Upper lobe of right lung (tissue), 1 donor: ENCODE results near the gene KITLG. TPM values are rescaled to one million over a fixed set of nuclear protein-coding genes. Genes with fewer than 3 reads are reported as not detected.
"Not testable (repeated sequence)": the region's sequence is repeated elsewhere in the genome, so short reads cannot be mapped to it uniquely, and the experiment has no call there.

Experiments
- ATAC-seq: fragments of 200-7000 bp; cut with Tn5 transposase; one replicate; pipeline ENCODE4 v1.9.1; 2020; ENCODE audit warnings: mild to moderate bottlenecking, moderate library complexity
- DNase-seq: peaks from one replicate; pipeline ENCODE4 v3.0.0-alpha.2; 2020
- H3K27ac ChIP-seq: fragments of 200-600 bp; one replicate; pipeline ENCODE4 v1.8.0; 2022
- H3K27me3 ChIP-seq: fragments of 200-600 bp; one replicate; pipeline ENCODE4 v1.8.0; 2022; ENCODE audit warnings: mild to moderate bottlenecking
- H3K36me3 ChIP-seq: fragments of 200-600 bp; one replicate; pipeline ENCODE4 v1.8.0; 2022
- H3K4me1 ChIP-seq: fragments of 200-600 bp; one replicate; pipeline ENCODE4 v1.8.0; 2022
- H3K4me3 ChIP-seq: fragments of 200-600 bp; one replicate; pipeline ENCODE4 v1.8.0; 2022; ENCODE audit warnings: mild to moderate bottlenecking
- H3K9me3 ChIP-seq: fragments of 200-600 bp; one replicate; pipeline ENCODE4 v1.8.0; 2022
- CTCF ChIP-seq: fragments of 200-600 bp; IDR thresholded peaks from one replicate; pipeline ENCODE4 v1.8.0; 2022; ENCODE audit warnings: antibody characterized with exemption
- intact Hi-C: fragments of 100-400 bp; cut with DNase I; formaldehyde crosslinking; loops from one replicate; pipeline ENCODE4 v1.11.0; 2022
- total RNA-seq: library from RNA; stranded (reverse); fragmentation: NEBNext Ultra II Directional; extraction: Animal tissue kit (Norgen Biotek cat#: 25700); gene quantifications from one replicate; pipeline ENCODE4 v1.2.1, GENCODE V29; 2021
- donor health status: DM: no; HTN: yes; CAD: no; lungs with severe emphysema.

Gene KITLG
- total RNA-seq, 1 donor from 2014 or later = 68.1 TPM

GRCh38 chr12:88472775-88473174 is 107.5 kb downstream of the KITLG start:
- no peak for TF ChIP-seq CTCF
- no peak overlapping the region for H3K4me3 ChIP-seq
- DNase-seq = no peak
- intact Hi-C loops = no loop called here
- no peak for ATAC-seq
- H3K27ac ChIP-seq = no peak overlapping the region
- no peaks in the 10 kb centered on the region for H3K27me3 ChIP-seq
- no peaks in the 10 kb centered on the region for H3K9me3 ChIP-seq
- no peaks in the 10 kb centered on the region for H3K36me3 ChIP-seq
- H3K4me1 ChIP-seq = peaks cover 8% of the 10 kb centered on the region

- H3K27ac ChIP-seq = no peak overlapping the region
- intact Hi-C loops = no loop called here
- H3K36me3 ChIP-seq = no peaks in the 10 kb centered on the region
- no peaks in the 10 kb centered on the region for H3K27me3 ChIP-seq
- DNase-seq = no peak
- no peaks in the 10 kb centered on the region for H3K9me3 ChIP-seq
- peaks cover 8% of the 10 kb centered on the region for H3K4me1 ChIP-seq
- no peak overlapping the region for H3K4me3 ChIP-seq
- no peak for ATAC-seq
- TF ChIP-seq CTCF = no peak
Observed at GRCh38 chr12:88472248-88472647, 108.0 kb downstream of the KITLG start.

GRCh38 chr12:88471331-88472045 is 108.8 kb downstream of the KITLG start:
- peaks cover 8% of the 10 kb centered on the region for H3K4me1 ChIP-seq
- no peaks in the 10 kb centered on the region for H3K27me3 ChIP-seq
- no peak for TF ChIP-seq CTCF
- ATAC-seq (no peak), DNase-seq (no peak)
- H3K4me3 ChIP-seq = no peak overlapping the region
- intact Hi-C loops = no loop called here
- H3K27ac ChIP-seq = no peak overlapping the region
- no peaks in the 10 kb centered on the region for H3K9me3 ChIP-seq
- H3K36me3 ChIP-seq = no peaks in the 10 kb centered on the region

- Histone ChIP-seq H3K36me3 (no peaks in the 10 kb centered on the region), H3K27ac (no peak overlapping the region), H3K27me3 (no peaks in the 10 kb centered on the region), H3K9me3 (no peaks in the 10 kb centered on the region), H3K4me3 (no peak overlapping the region), H3K4me1 (peaks cover 8% of the 10 kb centered on the region)
- no peak for TF ChIP-seq CTCF
- intact Hi-C loops = no loop called here
- DNase-seq (no peak), ATAC-seq (no peak)
Observed at GRCh38 chr12:88469154-88469553, 111.1 kb downstream of the KITLG start.

- TF ChIP-seq CTCF = no peak
- DNase-seq (no peak), ATAC-seq (no peak)
- intact Hi-C loops = no loop called here
- no peaks in the 10 kb centered on the region for H3K36me3 ChIP-seq
- no peaks in the 10 kb centered on the region for H3K27me3 ChIP-seq
- H3K9me3 ChIP-seq = no peaks in the 10 kb centered on the region
- H3K4me3 ChIP-seq = no peak overlapping the region
- H3K27ac ChIP-seq = no peak overlapping the region
- H3K4me1 ChIP-seq = peaks cover 8% of the 10 kb centered on the region
Observed at GRCh38 chr12:88468581-88468980, 111.7 kb downstream of the KITLG start.

- ATAC-seq, H3K4me1 ChIP-seq, intact Hi-C loops: not testable (repeated sequence)
Observed at GRCh38 chr12:88466708-88467107, 113.6 kb downstream of the KITLG start.

More at GRCh38 chr12:88466708-88467107, 113.6 kb downstream of the KITLG start:
- not testable (repeated sequence) for H3K36me3 ChIP-seq, H3K9me3 ChIP-seq, DNase-seq, H3K4me3 ChIP-seq, H3K27ac ChIP-seq, H3K27me3 ChIP-seq
